ENCODE results near the gene ABCF2. TPM values are rescaled to one million over a fixed set of nuclear protein-coding genes. Genes with fewer than 3 reads are reported as not detected.

Gene ABCF2
- total and polyA plus RNA-seq, 2 of the 13 experiments (the other 11 are each of a cell fraction or from before 2014, with no cell fraction given) = 16.3 to 42.5 TPM

DNA sequence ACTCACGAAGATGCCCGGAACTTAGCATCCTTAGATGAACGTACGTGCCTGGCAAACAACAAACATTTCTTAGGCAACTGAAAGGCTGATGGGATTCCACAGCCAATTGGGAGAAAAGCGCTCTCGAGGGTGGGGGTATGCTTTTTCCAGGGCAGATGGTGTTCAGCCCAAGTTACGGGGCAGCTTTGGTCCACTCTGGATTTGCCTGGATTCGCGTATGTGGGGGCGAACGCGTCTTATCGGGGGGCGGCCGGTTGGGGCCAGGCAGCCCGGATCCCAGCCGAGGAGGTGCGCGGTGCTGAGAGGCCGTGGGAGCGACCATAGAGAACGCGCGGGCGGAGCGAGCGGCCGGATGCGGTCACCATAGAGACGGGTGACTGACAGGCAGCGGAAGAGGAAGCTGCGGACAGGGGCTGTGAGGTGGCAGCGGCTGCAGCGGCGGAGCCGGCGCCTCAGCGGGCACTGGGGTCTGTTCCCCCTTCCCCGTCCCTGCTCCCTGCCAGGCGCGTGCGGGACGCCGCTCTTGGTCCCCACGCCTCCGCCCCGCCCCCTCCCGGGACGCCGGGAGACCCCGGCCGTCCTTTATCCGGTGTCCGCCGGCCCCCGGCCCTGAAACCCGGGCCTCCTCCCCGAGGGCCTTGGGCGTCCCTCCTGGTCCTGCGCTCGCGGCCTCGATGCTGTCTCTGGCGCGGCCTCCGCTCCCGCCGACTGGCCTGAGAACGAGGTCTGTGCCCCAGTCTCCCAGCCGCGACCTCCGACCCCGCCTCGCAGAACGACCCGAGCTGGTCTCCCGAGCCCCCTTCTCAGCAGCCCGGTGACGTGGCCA lies 5.3 kb upstream of the ABCF2 start, which contains the start of gene CHPF2 (continued):
- no peak for TF ChIP-seq TRIM24 (CRISPR knock-in tag; IDR thresholded peaks at IDR 0.05)
- TF ChIP-seq ZNF749 (CRISPR knock-in tag; IDR thresholded peaks at IDR 0.05; ENCODE audit: borderline replicate concordance) = no peak
- TF ChIP-seq ATF7-NPFF (CRISPR knock-in tag; IDR thresholded peaks at IDR 0.05; ENCODE audit: low read depth) = peak; percentile 42
- no peak for TF ChIP-seq REPIN1 (CRISPR knock-in tag; IDR thresholded peaks at IDR 0.05; ENCODE audit: borderline replicate concordance, low read depth)
- no peak for TF ChIP-seq ZNF552 (CRISPR knock-in tag; IDR thresholded peaks at IDR 0.05; ENCODE audit: borderline replicate concordance)
- TF ChIP-seq RCOR2 (CRISPR knock-in tag; IDR thresholded peaks at IDR 0.05) = no peak
- no peak for TF ChIP-seq GTF3A (CRISPR knock-in tag; conservative IDR thresholded peaks at IDR 0.05)
- TF ChIP-seq ARNTL (CRISPR knock-in tag; IDR thresholded peaks at IDR 0.05) = no peak
- TF ChIP-seq NCOR1 (IDR thresholded peaks at IDR 0.05; ENCODE audit: borderline replicate concordance, low read length) = no peak
- no peak for TF ChIP-seq PITX1 (CRISPR knock-in tag; IDR thresholded peaks at IDR 0.05)
- TF ChIP-seq ZNF362 (CRISPR knock-in tag; IDR thresholded peaks at IDR 0.05; ENCODE audit: borderline replicate concordance) = no peak
- no peak for TF ChIP-seq GPN1 (CRISPR knock-in tag; IDR thresholded peaks at IDR 0.05; ENCODE audit: borderline replicate concordance)
- 0 out of 2 replicates have a peak, but pooled peaks have one; percentile 49 for TF ChIP-seq ZNF709 (CRISPR knock-in tag; IDR thresholded peaks at IDR 0.05)
- no peak for TF ChIP-seq PCBP1 (IDR thresholded peaks at IDR 0.05; ENCODE audit: borderline replicate concordance, low read depth, low read length)
- TF ChIP-seq, protein P1, sequence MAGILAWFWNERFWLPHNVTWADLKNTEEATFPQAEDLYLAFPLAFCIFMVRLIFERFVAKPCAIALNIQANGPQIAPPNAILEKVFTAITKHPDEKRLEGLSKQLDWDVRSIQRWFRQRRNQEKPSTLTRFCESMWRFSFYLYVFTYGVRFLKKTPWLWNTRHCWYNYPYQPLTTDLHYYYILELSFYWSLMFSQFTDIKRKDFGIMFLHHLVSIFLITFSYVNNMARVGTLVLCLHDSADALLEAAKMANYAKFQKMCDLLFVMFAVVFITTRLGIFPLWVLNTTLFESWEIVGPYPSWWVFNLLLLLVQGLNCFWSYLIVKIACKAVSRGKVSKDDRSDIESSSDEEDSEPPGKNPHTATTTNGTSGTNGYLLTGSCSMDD (CRISPR knock-in tag; IDR thresholded peaks at IDR 0.05) = no peak
- TF ChIP-seq ZBTB46 (CRISPR knock-in tag; IDR thresholded peaks at IDR 0.05; ENCODE audit: borderline replicate concordance) = no peak
- no peak for TF ChIP-seq ZNF496 (CRISPR knock-in tag; IDR thresholded peaks at IDR 0.05; ENCODE audit: insufficient replicate concordance)
- TF ChIP-seq ZNF782 (CRISPR knock-in tag; IDR thresholded peaks at IDR 0.05; ENCODE audit: borderline replicate concordance) = no peak
- TF ChIP-seq ZGPAT (CRISPR knock-in tag; IDR thresholded peaks at IDR 0.05) = peak; percentile 64; the same call in 1 of the 2 replicates
- TF ChIP-seq, protein P2, sequence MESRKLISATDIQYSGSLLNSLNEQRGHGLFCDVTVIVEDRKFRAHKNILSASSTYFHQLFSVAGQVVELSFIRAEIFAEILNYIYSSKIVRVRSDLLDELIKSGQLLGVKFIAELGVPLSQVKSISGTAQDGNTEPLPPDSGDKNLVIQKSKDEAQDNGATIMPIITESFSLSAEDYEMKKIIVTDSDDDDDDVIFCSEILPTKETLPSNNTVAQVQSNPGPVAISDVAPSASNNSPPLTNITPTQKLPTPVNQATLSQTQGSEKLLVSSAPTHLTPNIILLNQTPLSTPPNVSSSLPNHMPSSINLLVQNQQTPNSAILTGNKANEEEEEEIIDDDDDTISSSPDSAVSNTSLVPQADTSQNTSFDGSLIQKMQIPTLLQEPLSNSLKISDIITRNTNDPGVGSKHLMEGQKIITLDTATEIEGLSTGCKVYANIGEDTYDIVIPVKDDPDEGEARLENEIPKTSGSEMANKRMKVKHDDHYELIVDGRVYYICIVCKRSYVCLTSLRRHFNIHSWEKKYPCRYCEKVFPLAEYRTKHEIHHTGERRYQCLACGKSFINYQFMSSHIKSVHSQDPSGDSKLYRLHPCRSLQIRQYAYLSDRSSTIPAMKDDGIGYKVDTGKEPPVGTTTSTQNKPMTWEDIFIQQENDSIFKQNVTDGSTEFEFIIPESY (CRISPR knock-in tag; IDR thresholded peaks at IDR 0.05) = no peak
- TF ChIP-seq KLF12 (CRISPR knock-in tag; IDR thresholded peaks at IDR 0.05; ENCODE audit: borderline replicate concordance) = no peak
- no peak for TF ChIP-seq RELA (CRISPR knock-in tag; IDR thresholded peaks at IDR 0.05)
